ENCODE measurements around the gene MMAB. TPM values are rescaled to one million over a fixed set of nuclear protein-coding genes. Genes with fewer than 3 reads are reported as not detected.

Gene MMAB
- total RNA-seq, 1 experiment from 2014 or later: 24.3 TPM

DNA sequence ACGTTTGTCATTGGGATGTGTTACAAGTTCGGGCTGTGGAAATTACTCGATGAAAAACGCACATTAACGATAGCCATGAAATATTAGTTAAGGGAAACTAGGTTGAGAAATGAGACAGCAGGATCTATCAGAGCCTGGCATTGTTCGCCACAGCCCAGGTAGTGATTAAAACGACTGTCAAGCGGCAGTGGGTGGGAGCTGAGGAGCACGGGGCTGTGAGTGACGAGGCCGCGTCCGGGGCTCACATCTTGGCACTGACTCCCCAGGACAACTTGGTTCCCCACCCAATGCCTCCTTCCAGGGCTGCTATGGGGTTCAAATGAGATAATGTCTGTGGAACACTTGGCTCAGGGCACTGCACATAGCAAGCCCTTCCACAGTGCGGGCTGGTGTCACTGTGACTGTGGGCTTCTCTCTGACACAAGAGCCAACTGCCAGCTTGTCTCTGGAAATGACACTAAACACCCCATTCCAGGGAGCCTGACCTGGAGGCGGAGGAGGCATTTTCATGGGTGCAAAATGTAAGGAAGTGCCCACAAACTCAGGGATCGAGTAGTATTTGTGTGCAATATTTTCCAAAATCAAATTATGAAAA, 19.3 kb downstream of the MMAB start:
- no peak overlapping the region for H4K5ac ChIP-seq (ENCODE audit: insufficient read length, low read depth, low read length)
- Mint-ChIP-seq H3K27me3 (ENCODE audit: low read depth) (peaks cover 10% of the 10 kb centered on the region), H3K4me1 (peaks cover 2 to 5% of the 10 kb centered on the region in 2 experiments; a peak in 3 of 4 replicates), H3K27ac (no peak overlapping the region; a peak in 2 of 7 replicates), H3K9me3 (no peaks in the 10 kb centered on the region), H3K36me3 (ENCODE audit: insufficient read depth in 1 of 3, low read depth in 3 of 3) (peaks cover 0 to 3% (median 2%) of the 10 kb centered on the region in 3 experiments; a peak in 4 of 7 replicates), H3K4me3 (no peak overlapping the region)
- H3K9ac ChIP-seq (ENCODE audit: extremely low read depth, insufficient read length, low read length): no peak overlapping the region
- no peak overlapping the region for H3K27ac ChIP-seq (ENCODE audit: insufficient read length, low read depth, low read length)
- no peak overlapping the region for H2BK15ac ChIP-seq (ENCODE audit: low read depth, low read length)
- TF ChIP-seq CTCF (conservative IDR thresholded peaks at IDR 0.05): no peak
- DNase-seq: no peak
- H3K4ac ChIP-seq (ENCODE audit: low read depth, low read length): no peak overlapping the region
- WGBS (ENCODE audit: extremely low coverage, insufficient read length, low lambda C conversion rate): no CpG with 5 or more reads among the region's 16 CpGs
- H3K9me3 ChIP-seq (ENCODE audit: control insufficient read depth, low read depth, low read length): no peaks in the 10 kb centered on the region
- no peak overlapping the region for H2AFZ ChIP-seq (ENCODE audit: low read length)
- no peak overlapping the region for H3K56ac ChIP-seq (ENCODE audit: insufficient read length, low read depth, low read length)
- no peak overlapping the region for H2BK5ac ChIP-seq (ENCODE audit: insufficient read length, low read length)
- no peak overlapping the region for H3T11ph ChIP-seq (ENCODE audit: low read length)
- H3K79me2 ChIP-seq (ENCODE audit: insufficient read depth, low read length): no peaks in the 10 kb centered on the region
- no peaks in the 10 kb centered on the region for H3K27me3 ChIP-seq (ENCODE audit: insufficient read depth, low read length)
- H2BK20ac ChIP-seq (ENCODE audit: low read depth, low read length, poor library complexity, severe bottlenecking): no peak overlapping the region
- H3K18ac ChIP-seq (ENCODE audit: insufficient read length, low read depth, low read length): no peak overlapping the region
- no peak overlapping the region for H3K14ac ChIP-seq (ENCODE audit: insufficient read depth, low read length)
- no peaks in the 10 kb centered on the region for H3K79me1 ChIP-seq (ENCODE audit: insufficient read depth, low read depth, low read length, poor library complexity, severe bottlenecking)
- no peaks in the 10 kb centered on the region for H4K20me1 ChIP-seq (ENCODE audit: control insufficient read depth, insufficient read depth, insufficient read length)
- H2BK120ac ChIP-seq (ENCODE audit: low read depth, low read length, poor library complexity, severe bottlenecking): no peak overlapping the region
- no peaks in the 10 kb centered on the region for H3K23me2 ChIP-seq (ENCODE audit: insufficient read length, low read depth, low read length, poor library complexity, severe bottlenecking)
- no peak overlapping the region for H3K4me2 ChIP-seq (ENCODE audit: insufficient read depth, insufficient read length, low read length)
- H3K4me1 ChIP-seq (ENCODE audit: insufficient read depth, low read length): no peaks in the 10 kb centered on the region
- no peak overlapping the region for H4K8ac ChIP-seq (replicated peaks; ENCODE audit: insufficient read length, low read depth, low read length)
- H3K23ac ChIP-seq (ENCODE audit: insufficient read length, low read depth, low read length): no peak overlapping the region
- no peak overlapping the region for H4K91ac ChIP-seq (ENCODE audit: insufficient read length, low read depth, low read length)
- H2BK12ac ChIP-seq (ENCODE audit: insufficient read length, low read depth, low read length): no peak overlapping the region
- no peak overlapping the region for H2AK5ac ChIP-seq (ENCODE audit: insufficient read length, low read length)
